ENCODE measurements around the gene DBNDD2.
A peak's percentile ranks its signal among the peaks of the same experiment; 100 is the strongest.

Gene DBNDD2

GRCh38 chr20:45407067-45407745 lies 883 bp upstream of the DBNDD2 start:
- peak overlapping the region; percentile 97 for H3K4me2 ChIP-seq (ENCODE audit: low read length)
- H3K4me3 ChIP-seq (ENCODE audit: low read length) = peak overlapping the region; percentile 87
- H4K20me1 ChIP-seq (ENCODE audit: control insufficient read depth, insufficient read depth, low read depth, low read length) = no peaks in the 10 kb centered on the region
- peaks cover 25% of the 10 kb centered on the region for H3K27me3 ChIP-seq (ENCODE audit: control insufficient read depth, low read length)
- no peaks in the 10 kb centered on the region for H3K9me3 ChIP-seq (ENCODE audit: control insufficient read depth, insufficient read depth, low read length)
- H3K27ac ChIP-seq (ENCODE audit: low read depth, low read length) = no peak overlapping the region
- H3F3A ChIP-seq (ENCODE audit: control insufficient read depth, insufficient read depth) = peaks cover 8% of the 10 kb centered on the region
- H3K79me2 ChIP-seq (ENCODE audit: control insufficient read depth, low read length) = no peaks in the 10 kb centered on the region
- H3K4me1 ChIP-seq (ENCODE audit: control insufficient read depth, low read length) = peaks cover 20% of the 10 kb centered on the region
- no peaks in the 10 kb centered on the region for H3K9me2 ChIP-seq (replicated peaks; ENCODE audit: control insufficient read depth, low read length)
- H3K36me3 ChIP-seq (ENCODE audit: control insufficient read depth, low read length) = no peaks in the 10 kb centered on the region
- TF ChIP-seq CTCF (IDR thresholded peaks at IDR 0.05; ENCODE audit: low read depth, low read length, poor library complexity, severe bottlenecking) = no peak
- no peak for TF ChIP-seq EZH2phosphoT487 (IDR thresholded peaks at IDR 0.05; ENCODE audit: borderline replicate concordance, low read length)

DNA sequence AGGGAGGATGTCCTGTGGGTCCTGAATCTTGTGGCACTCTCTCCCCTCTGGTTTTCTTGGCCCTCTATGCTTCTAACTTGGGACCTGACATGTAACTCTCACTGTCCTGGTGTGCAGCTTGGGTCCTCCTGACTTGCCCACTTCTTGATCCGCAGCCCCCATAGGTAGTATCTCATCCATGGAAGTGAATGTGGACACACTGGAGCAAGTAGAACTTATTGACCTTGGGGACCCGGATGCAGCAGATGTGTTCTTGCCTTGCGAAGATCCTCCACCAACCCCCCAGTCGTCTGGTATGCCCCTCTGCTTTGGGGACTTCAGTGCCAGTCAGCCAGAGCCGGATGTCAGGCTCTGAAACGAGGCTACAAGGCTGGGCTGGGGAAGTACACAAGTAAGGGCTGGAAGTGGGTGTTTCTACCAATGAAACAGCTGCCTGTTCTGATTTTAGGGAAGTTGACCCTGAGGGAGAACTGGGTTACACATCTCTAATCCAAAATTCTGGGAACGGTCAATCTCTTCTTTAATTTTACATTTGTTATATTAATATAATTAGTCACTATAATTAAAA lies 641 bp downstream of the DBNDD2 start:
- no peak overlapping the region for H3K4me3 ChIP-seq (ENCODE audit: low read length)
- H3K27me3 ChIP-seq (ENCODE audit: control insufficient read depth, low read length) = peaks cover 25% of the 10 kb centered on the region
- H3K4me2 ChIP-seq (ENCODE audit: low read length) = no peak overlapping the region
- no peaks in the 10 kb centered on the region for H3K79me2 ChIP-seq (ENCODE audit: control insufficient read depth, low read length)
- H3K9me2 ChIP-seq (replicated peaks; ENCODE audit: control insufficient read depth, low read length) = no peaks in the 10 kb centered on the region
- no peaks in the 10 kb centered on the region for H4K20me1 ChIP-seq (ENCODE audit: control insufficient read depth, insufficient read depth, low read depth, low read length)
- H3K9me3 ChIP-seq (ENCODE audit: control insufficient read depth, insufficient read depth, low read length) = no peaks in the 10 kb centered on the region
- TF ChIP-seq CTCF (IDR thresholded peaks at IDR 0.05; ENCODE audit: low read depth, low read length, poor library complexity, severe bottlenecking) = no peak
- TF ChIP-seq EZH2phosphoT487 (IDR thresholded peaks at IDR 0.05; ENCODE audit: borderline replicate concordance, low read length) = no peak
- H3K4me1 ChIP-seq (ENCODE audit: control insufficient read depth, low read length) = peaks cover 20% of the 10 kb centered on the region
- H3K36me3 ChIP-seq (ENCODE audit: control insufficient read depth, low read length) = no peaks in the 10 kb centered on the region
- H3K27ac ChIP-seq (ENCODE audit: low read depth, low read length) = no peak overlapping the region
- peaks cover 8% of the 10 kb centered on the region for H3F3A ChIP-seq (ENCODE audit: control insufficient read depth, insufficient read depth)

GRCh38 chr20:45409521-45410272 lies 1.6 kb downstream of the DBNDD2 start:
- Histone ChIP-seq H4K20me1 (ENCODE audit: control insufficient read depth, insufficient read depth, low read depth, low read length) (no peaks in the 10 kb centered on the region), H3K4me3 (ENCODE audit: low read length) (no peak overlapping the region), H3K4me1 (ENCODE audit: control insufficient read depth, low read length) (peaks cover 29% of the 10 kb centered on the region), H3K36me3 (ENCODE audit: control insufficient read depth, low read length) (no peaks in the 10 kb centered on the region), H3K9me3 (ENCODE audit: control insufficient read depth, insufficient read depth, low read length) (no peaks in the 10 kb centered on the region), H3F3A (ENCODE audit: control insufficient read depth, insufficient read depth) (peaks cover 2% of the 10 kb centered on the region), H3K79me2 (ENCODE audit: control insufficient read depth, low read length) (no peaks in the 10 kb centered on the region), H3K27ac (ENCODE audit: low read depth, low read length) (no peak overlapping the region), H3K4me2 (ENCODE audit: low read length) (no peak overlapping the region), H3K9me2 (replicated peaks; ENCODE audit: control insufficient read depth, low read length) (no peaks in the 10 kb centered on the region), H3K27me3 (ENCODE audit: control insufficient read depth, low read length) (peaks cover 22% of the 10 kb centered on the region)
- TF ChIP-seq EZH2phosphoT487 (IDR thresholded peaks at IDR 0.05; ENCODE audit: borderline replicate concordance, low read length) (no peak), CTCF (IDR thresholded peaks at IDR 0.05; ENCODE audit: low read depth, low read length, poor library complexity, severe bottlenecking) (no peak)

All from DOHH2 (cell line).